PC-9 (cell line): Measurements from ENCODE around the gene IRS2. TPM values are rescaled to one million over a fixed set of nuclear protein-coding genes. Genes with fewer than 3 reads are reported as not detected.
A peak's percentile ranks its signal among the peaks of the same experiment; 100 is the strongest.

Experiments used
- BruUV-seq: library from RNA; stranded (reverse); fragments of 400-500 nt; replicated peaks from 2 replicates; lab custom pipeline; 2021; lab: Mats Ljungman, UMichigan
- CTCF ChIA-PET: fragments of 300-600 bp; sonication (Branson Sonifier 250); formaldehyde crosslinking; loops from one replicate; lab custom pipeline; 2022; ENCODE audit warnings: antibody characterized with exemption; lab: Charles Lee
- POLR2A ChIA-PET: fragments of 300-600 bp; sonication (Branson Sonifier 250); formaldehyde crosslinking; loops from one replicate; lab custom pipeline; 2022; ENCODE audit warnings: antibody characterized with exemption; ENCODE audit not compliant: unreplicated experiment; lab: Charles Lee
- DNase-seq, 2 experiments: peaks; one replicate each; pipeline versions ENCODE4 v3.0.0 to v3.0.0-alpha.2; 2015 to 2022; ENCODE audit warnings: mixed read lengths in 1 of 2
- H2AFZ ChIP-seq: fragments of 200-600 bp; sonication (generic); 2 replicates; pipeline ENCODE4 v1.8.1; 2017; ENCODE audit warnings: antibody characterized with exemption
- H3F3A ChIP-seq: fragments of 200-600 bp; sonication (generic); 2 replicates; pipeline ENCODE4 v1.8.1; 2017; ENCODE audit warnings: antibody characterized with exemption, mild to moderate bottlenecking, low read depth; ENCODE audit not compliant: insufficient read depth
- H3K27ac ChIP-seq: fragments of 200-600 bp; sonication (generic); 2 replicates; pipeline ENCODE4 v1.6.1; 2016; ENCODE audit warnings: mixed run types
- H3K27me3 ChIP-seq: fragments of 200-600 bp; sonication (generic); 2 replicates; pipeline ENCODE4 v1.6.1; 2016; ENCODE audit warnings: low read depth, mixed run types; ENCODE audit not compliant: insufficient read depth
- H3K36me3 ChIP-seq: fragments of 200-600 bp; sonication (generic); 2 replicates; pipeline ENCODE4 v1.6.1; 2016; ENCODE audit warnings: low read depth, mixed run types
- H3K4me1 ChIP-seq: fragments of 200-600 bp; sonication (generic); replicated peaks from 2 replicates; pipeline ENCODE4 v1.6.1; 2016; ENCODE audit warnings: mixed run types; ENCODE audit not compliant: insufficient read depth
- H3K4me2 ChIP-seq: fragments of 200-600 bp; sonication (generic); 2 replicates; pipeline ENCODE4 v1.6.1; 2017; ENCODE audit warnings: mixed run types
- H3K4me3 ChIP-seq: fragments of 200-600 bp; sonication (generic); 2 replicates; pipeline ENCODE4 v1.6.1; 2016; ENCODE audit warnings: mixed run types
- H3K79me2 ChIP-seq: fragments of 200-600 bp; sonication (generic); 2 replicates; pipeline ENCODE4 v1.6.1; 2017; ENCODE audit warnings: low read depth, mixed run types
- H3K9me2 ChIP-seq: fragments of 200-600 bp; sonication (generic); 2 replicates; pipeline ENCODE4 v1.8.1; 2017; ENCODE audit warnings: mild to moderate bottlenecking; ENCODE audit not compliant: insufficient read depth
- H3K9me3 ChIP-seq: fragments of 200-600 bp; sonication (generic); 2 replicates; pipeline ENCODE4 v1.8.1; 2016; ENCODE audit warnings: low read depth; ENCODE audit not compliant: insufficient read depth
- H4K20me1 ChIP-seq: fragments of 200-600 bp; sonication (generic); 2 replicates; pipeline ENCODE4 v1.8.1; 2017; ENCODE audit not compliant: insufficient read depth
- EZH2 ChIP-seq: fragments of 200-600 bp; sonication (generic); IDR thresholded peaks from 2 replicates; pipeline ENCODE4 v1.8.0; 2017; ENCODE audit warnings: antibody characterized with exemption, low read depth
- intact Hi-C: fragments of 100-400 bp; cut with micrococcal nuclease; formaldehyde crosslinking; loops from one replicate; pipeline ENCODE4 v1.10.0; 2022; ENCODE audit not compliant: unreplicated experiment
- total RNA-seq: library from RNA; stranded (reverse); gene quantifications from 2 replicates; pipeline ENCODE4 v1.2.3, GENCODE V29; 2021
- TF ChIP-seq, protein P1 (sequence below): fragments of 200-600 bp; sonication (generic); conservative IDR thresholded peaks from 2 replicates; pipeline ENCODE4 v1.6.1; 2017; ENCODE audit warnings: mixed run types, antibody characterized with exemption, mild to moderate bottlenecking, moderate library complexity

IRS2 gene
- total RNA-seq, 1 experiment from 2014 or later = 31.3 TPM

DNA sequence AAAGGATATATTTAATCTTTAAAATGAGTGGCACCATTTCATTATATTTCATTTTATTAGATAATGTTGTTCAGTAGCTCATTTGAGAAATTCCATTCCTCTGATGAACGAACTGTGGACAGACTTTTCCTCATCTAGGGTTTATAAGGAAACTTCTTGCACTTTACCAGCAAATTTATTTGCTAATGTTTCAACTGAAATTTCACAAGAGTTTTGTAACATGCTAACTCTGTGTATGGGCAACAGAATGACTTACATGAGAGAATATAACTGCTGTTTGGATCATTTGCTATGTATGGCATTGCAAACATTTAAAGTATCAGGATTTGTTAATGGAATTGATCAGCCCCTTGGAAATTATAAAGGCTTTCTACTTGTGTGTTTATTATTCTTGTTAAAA lies 3.7 kb upstream of the IRS2 start:
- Histone ChIP-seq H3K9me3 (no peaks in the 10 kb centered on the region; the same call in 1 of the 2 replicates), H3K79me2 (peaks cover 46% of the 10 kb centered on the region), H3K27me3 (no peaks in the 10 kb centered on the region), H3F3A (peaks cover 30% of the 10 kb centered on the region), H3K27ac (peak overlapping the region; percentile 46; the same call in 1 of the 2 replicates), H3K36me3 (0 out of 2 replicates have a peak, but pooled peaks cover 1% of the 10 kb centered on the region), H3K4me3 (no peak overlapping the region), H3K9me2 (no peaks in the 10 kb centered on the region), H3K4me2 (peak overlapping the region; percentile 85), H3K4me1 (peaks cover 71% of the 10 kb centered on the region), H4K20me1 (no peaks in the 10 kb centered on the region), H2AFZ (no peak overlapping the region)
- ChIA-PET POLR2A (no interaction called here), CTCF (no interaction called here)
- TF ChIP-seq, protein P1, sequence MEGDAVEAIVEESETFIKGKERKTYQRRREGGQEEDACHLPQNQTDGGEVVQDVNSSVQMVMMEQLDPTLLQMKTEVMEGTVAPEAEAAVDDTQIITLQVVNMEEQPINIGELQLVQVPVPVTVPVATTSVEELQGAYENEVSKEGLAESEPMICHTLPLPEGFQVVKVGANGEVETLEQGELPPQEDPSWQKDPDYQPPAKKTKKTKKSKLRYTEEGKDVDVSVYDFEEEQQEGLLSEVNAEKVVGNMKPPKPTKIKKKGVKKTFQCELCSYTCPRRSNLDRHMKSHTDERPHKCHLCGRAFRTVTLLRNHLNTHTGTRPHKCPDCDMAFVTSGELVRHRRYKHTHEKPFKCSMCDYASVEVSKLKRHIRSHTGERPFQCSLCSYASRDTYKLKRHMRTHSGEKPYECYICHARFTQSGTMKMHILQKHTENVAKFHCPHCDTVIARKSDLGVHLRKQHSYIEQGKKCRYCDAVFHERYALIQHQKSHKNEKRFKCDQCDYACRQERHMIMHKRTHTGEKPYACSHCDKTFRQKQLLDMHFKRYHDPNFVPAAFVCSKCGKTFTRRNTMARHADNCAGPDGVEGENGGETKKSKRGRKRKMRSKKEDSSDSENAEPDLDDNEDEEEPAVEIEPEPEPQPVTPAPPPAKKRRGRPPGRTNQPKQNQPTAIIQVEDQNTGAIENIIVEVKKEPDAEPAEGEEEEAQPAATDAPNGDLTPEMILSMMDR = no peak
- TF ChIP-seq EZH2 = no peak
- intact Hi-C loops = no loop called here
- no TSS peak for BruUV-seq
- peak in 1 of 2 experiments; percentile 87 for DNase-seq

DNA sequence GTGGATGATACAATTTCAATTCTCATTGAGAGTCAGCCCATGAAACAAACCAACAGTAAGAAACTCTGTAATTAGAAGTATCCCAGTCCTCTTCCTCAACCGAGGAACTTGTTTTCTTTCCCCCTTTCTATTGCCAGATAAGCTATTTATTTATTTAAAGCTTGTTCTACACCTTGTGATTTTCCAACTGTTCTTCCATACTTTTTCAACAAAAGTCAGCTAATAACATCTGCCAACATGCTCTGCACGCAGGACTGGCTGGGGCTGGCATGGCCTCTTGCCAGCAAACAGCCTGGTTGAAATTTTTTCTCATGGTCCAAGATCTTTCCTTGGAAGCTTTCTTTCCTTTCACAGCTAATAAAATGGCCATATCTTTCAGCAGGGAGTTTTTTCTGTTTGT lies 2.9 kb upstream of the IRS2 start:
- Histone ChIP-seq H3K9me2 (no peaks in the 10 kb centered on the region), H3K27me3 (no peaks in the 10 kb centered on the region), H3K79me2 (peaks cover 51% of the 10 kb centered on the region), H3F3A (peaks cover 22% of the 10 kb centered on the region), H3K4me1 (peaks cover 63% of the 10 kb centered on the region), H3K36me3 (0 out of 2 replicates have a peak, but pooled peaks cover 3% of the 10 kb centered on the region), H3K4me3 (peak overlapping the region; percentile 99; the same call in 1 of the 2 replicates), H3K4me2 (peak overlapping the region; percentile 85), H2AFZ (no peak overlapping the region), H3K9me3 (no peaks in the 10 kb centered on the region; the same call in 1 of the 2 replicates), H3K27ac (no peak overlapping the region), H4K20me1 (peaks cover 1% of the 10 kb centered on the region; the same call in 1 of the 2 replicates)
- BruUV-seq = no TSS peak
- no peak for DNase-seq
- intact Hi-C loops = loop anchor here (10.0 kb wide), 1 partner anchor 656 kb away; no protein-coding TSS in a partner anchor
- TF ChIP-seq, protein P1 = no peak
- TF ChIP-seq EZH2 = no peak
- CTCF ChIA-PET = interaction anchor here (0.5 kb wide), 1 partner anchor 643 kb away, joined by 3 read pairs; no protein-coding TSS in a partner anchor
- POLR2A ChIA-PET = no interaction called here

DNA sequence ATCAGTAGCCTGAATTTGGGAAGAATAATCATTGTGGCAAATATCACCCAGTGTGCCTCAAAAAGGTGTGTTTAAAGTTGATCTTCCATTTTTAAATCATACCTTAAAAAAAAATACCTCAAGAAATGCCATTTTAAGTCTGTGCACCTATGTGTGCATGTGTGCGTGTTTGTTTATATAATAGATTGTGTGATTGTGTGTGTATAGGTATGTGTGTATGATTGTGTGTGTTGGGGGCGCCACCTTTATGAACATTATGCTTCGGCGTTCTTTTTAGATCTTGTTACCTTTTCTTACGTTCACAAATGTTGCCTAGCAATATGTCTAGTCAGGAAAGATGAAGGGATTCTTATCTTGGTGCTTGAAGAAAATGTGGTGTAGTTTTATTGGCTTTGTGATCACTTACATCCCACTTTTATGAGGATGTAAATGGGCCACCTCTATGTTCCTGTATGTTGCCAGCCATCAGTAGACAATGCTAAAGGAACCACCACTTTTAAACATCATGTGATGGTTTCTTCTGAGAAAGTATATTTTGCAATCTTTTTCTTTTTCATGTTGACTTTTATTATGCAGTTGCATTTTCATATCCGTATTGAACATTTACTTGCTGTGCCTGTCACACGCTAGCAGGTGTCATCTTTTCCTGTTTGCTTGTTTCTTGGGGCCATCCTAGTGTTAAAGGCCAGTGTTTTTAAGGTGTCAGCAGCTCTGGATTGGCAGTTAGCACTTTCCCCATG lies 2.2 kb upstream of the IRS2 start:
- Histone ChIP-seq H3K79me2 (peaks cover 58% of the 10 kb centered on the region), H3K4me3 (peak overlapping the region; percentile 99), H3K9me3 (no peaks in the 10 kb centered on the region; the same call in 1 of the 2 replicates), H3K27ac (0 out of 2 replicates have a peak overlapping the region, but pooled peaks have one; percentile 83), H3K36me3 (0 out of 2 replicates have a peak, but pooled peaks cover 5% of the 10 kb centered on the region), H4K20me1 (peaks cover 8% of the 10 kb centered on the region), H3K4me2 (peak overlapping the region; percentile 85), H3K27me3 (no peaks in the 10 kb centered on the region), H3K4me1 (peaks cover 56% of the 10 kb centered on the region), H3K9me2 (no peaks in the 10 kb centered on the region), H2AFZ (no peak overlapping the region), H3F3A (peaks cover 21% of the 10 kb centered on the region)
- POLR2A ChIA-PET = no interaction called here
- intact Hi-C loops = loop anchor here (10.0 kb wide), 1 partner anchor 656 kb away; no protein-coding TSS in a partner anchor
- BruUV-seq = no TSS peak
- CTCF ChIA-PET = interaction anchor here (0.5 kb wide), 1 partner anchor 642 kb away, joined by 3 read pairs; no protein-coding TSS in a partner anchor
- DNase-seq = no peak
- TF ChIP-seq, protein P1 = no peak
- no peak for TF ChIP-seq EZH2
